Activated CD8-positive, alpha-beta T cell treated with anti-CD3 and anti-CD28 coated beads for 36 hours (primary cell): ENCODE data around the gene EFHC1. TPM values are rescaled to one million over a fixed set of nuclear protein-coding genes. Genes with fewer than 3 reads are reported as not detected.
"Not testable (repeated sequence)": the region's sequence is repeated elsewhere in the genome, so short reads cannot be mapped to it uniquely, and the experiment has no call there.

ENCODE experiments used
- ATAC-seq: fragments of 200-7000 bp; cut with Tn5 transposase; one replicate; pipeline ENCODE4 v1.10.0; 2021; ENCODE audit warnings: mild to moderate bottlenecking, moderate library complexity
- CTCF ChIA-PET: fragments of 350-600 bp; sonication (Branson Sonifier 250); formaldehyde crosslinking; loops from one replicate; lab custom pipeline; 2021; ENCODE audit warnings: antibody characterized with exemption; lab: Charles Lee
- POLR2A ChIA-PET: fragments of 350-600 bp; sonication (Branson Sonifier 250); formaldehyde crosslinking; loops from one replicate; lab custom pipeline; 2021; ENCODE audit warnings: antibody characterized with exemption; lab: Charles Lee
- DNase-seq: peaks from one replicate; pipeline ENCODE4 v3.0.0-alpha.2; 2020
- H3K27ac Mint-ChIP-seq: one replicate; pipeline ENCODE4 v1.8.0; 2021; ENCODE audit warnings: mild to moderate bottlenecking, mixed read lengths
- H3K27me3 Mint-ChIP-seq: one replicate; pipeline ENCODE4 v1.8.0; 2021; ENCODE audit warnings: mixed read lengths
- H3K36me3 Mint-ChIP-seq: one replicate; pipeline ENCODE4 v1.8.0; 2021; ENCODE audit warnings: low read depth, mixed read lengths
- H3K4me1 Mint-ChIP-seq: one replicate; pipeline ENCODE4 v1.8.0; 2021; ENCODE audit warnings: low read depth, mixed read lengths
- H3K4me3 Mint-ChIP-seq: one replicate; pipeline ENCODE4 v1.8.0; 2021; ENCODE audit warnings: mild to moderate bottlenecking, moderate library complexity, mixed read lengths
- H3K9me3 Mint-ChIP-seq: one replicate; pipeline ENCODE4 v1.8.0; 2021; ENCODE audit warnings: mixed read lengths
- CTCF ChIP-seq: fragments of 200-600 bp; IDR thresholded peaks from one replicate; pipeline ENCODE4 v1.8.0; 2022; ENCODE audit warnings: antibody characterized with exemption, mild to moderate bottlenecking
- intact Hi-C: fragments of 100-400 bp; cut with micrococcal nuclease; formaldehyde crosslinking; loops from one replicate; pipeline ENCODE4 v1.10.0; 2022
- total RNA-seq, 2 experiments: library from RNA; stranded (reverse); gene quantifications; one replicate each; pipeline ENCODE4 v1.2.3, GENCODE V29; 2021

The EFHC1 gene
- total RNA-seq, 2 experiments from 2014 or later, result 1.9 to 2.1 TPM

GRCh38 chr6:52435345-52435744 is 15.2 kb downstream of the EFHC1 start:
- ATAC-seq (no peak), DNase-seq (no peak)
- Mint-ChIP-seq H3K9me3 (no peaks in the 10 kb centered on the region), H3K27ac (no peak overlapping the region), H3K36me3 (no peaks in the 10 kb centered on the region), H3K27me3 (no peaks in the 10 kb centered on the region), H3K4me3 (no peak overlapping the region), H3K4me1 (peaks cover 7% of the 10 kb centered on the region)
- no peak for TF ChIP-seq CTCF
- intact Hi-C loops, result no loop called here
- ChIA-PET CTCF (no interaction called here), POLR2A (no interaction called here)

- CTCF ChIA-PET, result interaction anchor here (0.9 to 1.1 kb wide), 2 partner anchors 12 to 159 kb away, joined by 3 to 4 read pairs; no protein-coding TSS in a partner anchor
- Mint-ChIP-seq H3K4me1 (no peaks in the 10 kb centered on the region), H3K27me3 (no peaks in the 10 kb centered on the region), H3K27ac (no peak overlapping the region), H3K9me3 (peaks cover 1% of the 10 kb centered on the region), H3K4me3 (no peak overlapping the region), H3K36me3 (no peaks in the 10 kb centered on the region)
- no peak for ATAC-seq
- no peak for DNase-seq
- TF ChIP-seq CTCF, result no peak
- intact Hi-C loops, result no loop called here
- POLR2A ChIA-PET, result no interaction called here
Observed at GRCh38 chr6:52438926-52439325, 18.8 kb downstream of the EFHC1 start.

GRCh38 chr6:52454556-52454955 is 34.4 kb downstream of the EFHC1 start:
- peaks cover 17% of the 10 kb centered on the region for H3K9me3 Mint-ChIP-seq
- intact Hi-C loops, result no loop called here
- no peak for TF ChIP-seq CTCF
- H3K4me1 Mint-ChIP-seq, result no peaks in the 10 kb centered on the region
- H3K27ac Mint-ChIP-seq, result no peak overlapping the region
- ChIA-PET POLR2A (no interaction called here), CTCF (interaction anchor here (1.3 kb wide), 1 partner anchor 13 kb away, joined by 3 read pairs; no protein-coding TSS in a partner anchor)
- DNase-seq (no peak), ATAC-seq (no peak)
- peaks cover 13% of the 10 kb centered on the region for H3K36me3 Mint-ChIP-seq
- H3K4me3 Mint-ChIP-seq, result no peak overlapping the region
- no peaks in the 10 kb centered on the region for H3K27me3 Mint-ChIP-seq

- no peak for ATAC-seq
- ChIA-PET CTCF (no interaction called here), POLR2A (no interaction called here)
- no peaks in the 10 kb centered on the region for H3K4me1 Mint-ChIP-seq
- intact Hi-C loops, result no loop called here
- TF ChIP-seq CTCF, result no peak
- H3K9me3 Mint-ChIP-seq, result peaks cover 1% of the 10 kb centered on the region
- no peak overlapping the region for H3K27ac Mint-ChIP-seq
- no peak for DNase-seq
- H3K4me3 Mint-ChIP-seq, result no peak overlapping the region
- no peaks in the 10 kb centered on the region for H3K36me3 Mint-ChIP-seq
- no peaks in the 10 kb centered on the region for H3K27me3 Mint-ChIP-seq
Observed at GRCh38 chr6:52457096-52457495, 37.0 kb downstream of the EFHC1 start.

- CTCF ChIA-PET, result interaction anchor here (1.3 kb wide), 1 partner anchor 305 kb away, joined by 3 read pairs; no protein-coding TSS in a partner anchor
- H3K4me1 Mint-ChIP-seq, POLR2A ChIA-PET, H3K36me3 Mint-ChIP-seq, DNase-seq, ATAC-seq, intact Hi-C loops, H3K4me3 Mint-ChIP-seq, H3K27me3 Mint-ChIP-seq, H3K9me3 Mint-ChIP-seq, H3K27ac Mint-ChIP-seq: not testable (repeated sequence)
Observed at GRCh38 chr6:52461194-52461593, 41.1 kb downstream of the EFHC1 start.

GRCh38 chr6:52474173-52474572 is 54.0 kb downstream of the EFHC1 start:
- DNase-seq (no peak), ATAC-seq (no peak)
- Mint-ChIP-seq H3K9me3 (peaks cover 1% of the 10 kb centered on the region), H3K4me3 (no peak overlapping the region), H3K27ac (no peak overlapping the region), H3K36me3 (no peaks in the 10 kb centered on the region), H3K27me3 (no peaks in the 10 kb centered on the region), H3K4me1 (no peaks in the 10 kb centered on the region)
- intact Hi-C loops, result no loop called here
- ChIA-PET CTCF (interaction anchor here (1.4 kb wide), 1 partner anchor 49 kb away, joined by 3 read pairs; no protein-coding TSS in a partner anchor), POLR2A (no interaction called here)
- no peak for TF ChIP-seq CTCF
